Heart left ventricle (tissue), 13 donors: ENCODE results near the gene OR2W3.

ENCODE experiments used
- POLR2A ChIP-seq, 2 donors: fragments of 450-650 bp; IDR thresholded peaks; one replicate each; pipeline ENCODE4 v1.6.1; 2017; ENCODE audit warnings: antibody characterized with exemption in 2 of 2, mild to moderate bottlenecking in 2 of 2, moderate library complexity in 2 of 2
- TF ChIP-seq, protein P1 (sequence below), 12 donors: fragments of 200-600 bp; sonication (generic) in 4 of 12; IDR thresholded peaks; one replicate each; pipeline versions ENCODE4 v1.5.0 to v1.8.0; 2018 to 2022; ENCODE audit warnings: antibody characterized with exemption in 12 of 12, mild to moderate bottlenecking in 5 of 12
- donor health status: ischemic (EF 13 %, LVEDD 7.1; RV severe dilation, severe dysfunction).
- donor health status: DM: no; HTN: yes; CAD: no.
- donor health status: DM: no; HTN: no; CAD: no.
- donor health status: ischemic (EF 25% LVEDD 6.9; RV normal size, moderate dysfunction).
- donor health status: ischemic (EF 25% LVEDD 5.7; RV mildly dilated, moderate dysfunction).
- donor health status: ischemic (EF 35%, LVEDD 5.7; RV mildly dilated, moderate dysfunction).
- donor health status: nonischemic (EF 11% LVEDD 7.7; RV severe dilation, severe dysfunction).
- donor health status: DM: yes; HTN: yes; CAD: no.
- donor health status: PGD.
- donor health status: ischemic (EF 29% LVEDD 5.4; RV normal size, mild dysfunction).
- donor health status: nonischemic (EF 23%, LVEDD 6.1; RV moderate dilation, normal function).

DNA sequence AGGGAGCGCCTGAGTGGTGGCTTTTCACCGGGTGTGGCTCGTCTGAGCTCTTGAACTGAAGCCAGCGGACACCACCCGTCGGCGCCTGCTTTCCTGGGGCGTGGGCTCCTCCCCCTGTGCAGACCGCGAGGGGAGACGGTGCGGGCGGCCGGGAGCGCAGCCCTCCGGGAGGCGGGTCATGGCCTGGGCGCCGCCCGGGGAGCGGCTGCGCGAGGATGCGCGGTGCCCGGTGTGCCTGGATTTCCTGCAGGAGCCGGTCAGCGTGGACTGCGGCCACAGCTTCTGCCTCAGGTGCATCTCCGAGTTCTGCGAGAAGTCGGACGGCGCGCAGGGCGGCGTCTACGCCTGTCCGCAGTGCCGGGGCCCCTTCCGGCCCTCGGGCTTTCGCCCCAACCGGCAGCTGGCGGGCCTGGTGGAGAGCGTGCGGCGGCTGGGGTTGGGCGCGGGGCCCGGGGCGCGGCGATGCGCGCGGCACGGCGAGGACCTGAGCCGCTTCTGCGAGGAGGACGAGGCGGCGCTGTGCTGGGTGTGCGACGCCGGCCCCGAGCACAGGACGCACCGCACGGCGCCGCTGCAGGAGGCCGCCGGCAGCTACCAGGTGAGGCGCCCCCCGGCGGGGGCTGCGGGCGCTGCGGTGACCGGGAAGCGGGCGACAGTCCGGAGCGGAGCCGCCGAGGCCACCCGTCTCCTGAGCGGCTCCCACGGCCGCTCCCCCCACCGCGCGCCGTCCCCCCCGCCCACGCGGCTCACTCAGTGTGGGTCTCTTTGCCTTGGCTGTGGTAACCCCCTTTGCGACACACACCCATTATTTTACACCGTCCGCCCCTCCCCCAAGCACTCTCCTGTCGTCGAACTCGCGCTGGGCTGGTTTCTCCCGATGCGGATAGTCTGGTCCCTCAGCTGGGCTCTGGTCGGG, 38.1 kb upstream of the OR2W3 start, which contains the start of gene TRIM58:
- peak in 1 of 2 donors; percentile 44 for TF ChIP-seq POLR2A (IDR thresholded peaks at IDR 0.05)
- TF ChIP-seq, protein P1, sequence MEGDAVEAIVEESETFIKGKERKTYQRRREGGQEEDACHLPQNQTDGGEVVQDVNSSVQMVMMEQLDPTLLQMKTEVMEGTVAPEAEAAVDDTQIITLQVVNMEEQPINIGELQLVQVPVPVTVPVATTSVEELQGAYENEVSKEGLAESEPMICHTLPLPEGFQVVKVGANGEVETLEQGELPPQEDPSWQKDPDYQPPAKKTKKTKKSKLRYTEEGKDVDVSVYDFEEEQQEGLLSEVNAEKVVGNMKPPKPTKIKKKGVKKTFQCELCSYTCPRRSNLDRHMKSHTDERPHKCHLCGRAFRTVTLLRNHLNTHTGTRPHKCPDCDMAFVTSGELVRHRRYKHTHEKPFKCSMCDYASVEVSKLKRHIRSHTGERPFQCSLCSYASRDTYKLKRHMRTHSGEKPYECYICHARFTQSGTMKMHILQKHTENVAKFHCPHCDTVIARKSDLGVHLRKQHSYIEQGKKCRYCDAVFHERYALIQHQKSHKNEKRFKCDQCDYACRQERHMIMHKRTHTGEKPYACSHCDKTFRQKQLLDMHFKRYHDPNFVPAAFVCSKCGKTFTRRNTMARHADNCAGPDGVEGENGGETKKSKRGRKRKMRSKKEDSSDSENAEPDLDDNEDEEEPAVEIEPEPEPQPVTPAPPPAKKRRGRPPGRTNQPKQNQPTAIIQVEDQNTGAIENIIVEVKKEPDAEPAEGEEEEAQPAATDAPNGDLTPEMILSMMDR (IDR thresholded peaks at IDR 0.05) = no peak
